ENCODE data around the gene GRB2.

GRB2 gene

DNA sequence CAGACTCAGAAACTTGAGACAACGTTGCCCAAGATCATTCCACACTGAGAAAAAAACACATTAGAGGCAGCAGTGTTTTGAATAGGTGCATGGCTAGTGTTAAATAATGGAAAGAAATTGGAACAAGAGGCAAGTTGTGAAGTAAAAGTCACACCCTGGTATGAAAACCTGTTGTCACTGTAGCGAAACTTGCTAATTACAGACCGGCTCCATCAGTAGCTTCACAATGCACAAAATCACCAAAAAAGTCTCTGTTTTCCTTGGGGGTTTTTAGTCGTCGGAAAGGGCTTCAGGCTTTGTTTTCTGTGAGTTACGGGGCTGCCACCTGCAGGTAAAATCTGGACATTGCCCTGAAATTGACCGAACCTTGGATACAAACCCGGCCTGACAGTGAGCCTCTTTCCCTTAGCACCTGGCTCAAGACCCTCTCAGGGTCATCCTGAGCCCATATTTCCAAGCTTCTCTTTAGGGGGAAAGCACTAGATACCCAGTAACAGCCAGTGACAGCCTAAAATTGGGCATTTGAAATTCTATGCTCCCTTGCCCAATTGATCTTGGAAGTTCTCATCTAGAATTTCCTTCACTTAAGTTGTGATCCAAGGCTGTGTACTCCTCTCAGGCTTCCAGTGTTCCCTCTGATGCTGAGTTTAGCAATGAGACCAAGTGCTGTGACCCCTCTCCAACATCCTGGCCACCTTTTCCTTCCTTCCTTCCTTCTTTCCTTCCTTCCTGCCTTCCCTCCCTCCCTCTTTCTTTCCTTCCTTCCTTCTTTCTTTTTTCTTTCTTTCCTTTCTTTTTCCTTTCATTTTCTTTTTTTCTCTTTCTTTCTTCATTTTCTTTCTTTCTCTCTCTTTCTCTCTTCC lies 7.2 kb upstream of the GRB2 start:
- peak; percentile 80 for DNase-seq

GRCh38 chr17:75411328-75412067 lies 6.0 kb upstream of the GRB2 start:
- no peak for DNase-seq

DNA sequence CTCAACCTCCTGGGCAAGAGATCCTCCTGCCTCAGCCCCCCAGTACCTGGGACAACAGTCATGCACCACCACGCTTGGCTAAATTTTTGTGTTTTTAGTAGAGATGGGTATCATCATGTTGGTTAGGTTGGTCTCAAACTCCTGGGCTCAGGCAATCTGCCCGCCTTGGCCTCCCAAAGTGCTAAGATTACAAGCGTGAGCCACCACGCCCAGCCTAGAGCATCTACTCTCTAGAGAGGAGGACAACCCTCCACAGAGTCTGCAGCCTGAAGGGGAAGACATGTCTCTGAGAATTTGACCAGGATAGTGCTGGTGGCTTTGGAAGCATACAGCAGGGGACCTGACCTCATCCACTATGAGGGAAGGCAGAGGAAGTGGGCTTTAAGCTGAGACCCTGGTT lies 4.7 kb upstream of the GRB2 start:
- no peak for DNase-seq

GRCh38 chr17:75407655-75408352 lies 2.3 kb upstream of the GRB2 start:
- DNase-seq: no peak

- no peak for DNase-seq
These were observed 741 bp upstream of the GRB2 start for GRCh38 chr17:75406222-75406615.

GRCh38 chr17:75404731-75405364 lies 630 bp downstream of the GRB2 start:
- DNase-seq: peak; percentile 72

DNA sequence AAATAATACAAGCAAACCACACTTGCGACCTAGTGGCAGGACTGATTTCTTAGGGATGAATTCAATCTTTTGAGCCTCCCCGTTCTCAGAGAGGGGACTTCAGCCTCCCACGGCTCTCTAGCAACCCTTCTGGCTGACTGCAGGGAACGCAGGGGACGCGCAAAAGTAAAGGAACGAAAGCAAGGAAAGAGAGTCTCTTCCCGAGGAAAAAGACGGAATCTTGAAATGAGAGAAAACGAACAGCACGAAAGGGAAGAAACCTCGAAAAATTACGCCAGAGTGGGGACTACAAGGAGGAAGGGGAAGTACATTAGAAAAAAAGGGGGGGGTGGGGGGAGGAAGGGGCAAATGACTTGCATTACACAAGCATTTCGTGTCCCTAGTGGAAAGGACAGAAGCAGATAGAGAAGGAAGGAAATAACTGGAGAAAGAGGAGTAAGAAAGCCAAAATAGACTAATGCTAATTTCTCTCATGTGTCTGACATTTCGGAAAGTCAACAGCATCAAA lies 1.2 kb downstream of the GRB2 start:
- DNase-seq: peak; percentile 61

GRCh38 chr17:75403131-75403530 lies 2.3 kb downstream of the GRB2 start:
- DNase-seq: no peak

GRCh38 chr17:75402026-75402425 lies 3.5 kb downstream of the GRB2 start:
- DNase-seq: no peak

DNA sequence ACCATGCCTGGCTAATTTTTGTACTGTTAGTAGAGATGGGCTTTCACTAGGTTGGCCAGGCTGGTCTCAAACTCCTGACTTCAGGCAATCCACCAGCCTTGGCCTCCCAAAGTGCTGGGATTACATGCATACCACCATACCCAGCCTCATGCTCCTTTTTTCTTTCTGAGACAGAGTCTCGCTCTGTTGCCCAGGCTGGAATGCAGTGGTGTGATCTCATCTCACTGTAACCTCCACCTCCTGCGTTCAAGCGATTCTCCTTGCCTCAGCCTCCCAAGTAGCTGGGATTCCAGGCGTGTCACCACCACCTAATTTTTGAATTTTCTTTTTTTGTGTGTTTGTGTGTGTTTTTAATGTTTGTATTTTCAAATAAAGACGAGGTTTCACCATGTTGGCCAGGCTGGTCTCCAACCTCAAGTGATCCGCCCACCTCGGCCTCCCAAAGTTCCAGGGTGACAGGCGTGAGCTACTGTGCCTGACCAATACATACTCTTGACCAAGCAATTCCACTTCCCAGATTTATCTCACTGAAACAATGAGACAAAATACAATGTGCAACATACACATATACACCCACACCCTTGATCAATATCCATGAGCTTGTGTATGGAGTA lies 5.0 kb downstream of the GRB2 start:
- no peak for DNase-seq

DNA sequence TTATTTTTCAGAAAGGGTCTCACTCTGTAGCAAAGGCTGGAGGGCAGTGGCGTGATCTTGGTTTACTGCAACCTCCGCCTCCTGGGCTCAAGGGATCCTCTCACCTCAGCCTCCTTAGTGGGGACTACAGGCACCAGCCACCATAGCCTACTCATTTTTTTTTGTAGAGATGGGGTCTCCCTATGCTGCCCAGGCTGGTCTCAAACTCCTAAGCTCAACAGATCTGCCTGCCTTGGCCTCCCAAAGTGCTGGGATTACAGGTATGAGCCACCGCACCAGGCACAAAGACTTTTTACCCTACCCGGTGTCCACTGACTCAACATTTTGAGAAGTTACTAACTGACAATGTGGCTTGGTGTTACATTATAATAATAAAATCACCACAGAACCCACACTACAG lies 7.2 kb downstream of the GRB2 start:
- DNase-seq: no peak

- no peak for DNase-seq
These were observed 8.3 kb downstream of the GRB2 start for GRCh38 chr17:75397217-75397616.

- no peak for DNase-seq
These were observed 8.7 kb downstream of the GRB2 start for GRCh38 chr17:75396796-75397195.

DNA sequence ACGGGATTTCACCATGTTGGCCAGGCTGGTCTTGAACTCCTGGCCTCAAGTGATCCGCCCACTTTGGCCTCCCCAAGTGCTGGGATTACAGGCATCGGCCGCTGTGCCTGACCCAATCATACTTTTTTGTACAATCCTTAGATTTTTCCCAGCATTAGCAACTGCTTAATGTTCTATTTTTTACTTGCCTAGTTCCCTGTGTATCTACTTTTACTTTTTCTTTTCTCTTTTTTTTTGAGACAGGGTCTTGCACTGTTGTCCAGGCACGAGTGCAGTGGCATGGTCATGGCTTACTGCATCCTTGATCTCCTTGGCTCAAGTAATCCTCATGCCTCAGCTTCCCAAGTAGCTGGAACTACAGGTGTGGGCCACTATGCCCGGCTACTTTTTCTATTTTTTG lies 9.5 kb downstream of the GRB2 start:
- no peak for DNase-seq

GRCh38 chr17:75394332-75394918 lies 11.1 kb downstream of the GRB2 start:
- no peak for DNase-seq

DNA sequence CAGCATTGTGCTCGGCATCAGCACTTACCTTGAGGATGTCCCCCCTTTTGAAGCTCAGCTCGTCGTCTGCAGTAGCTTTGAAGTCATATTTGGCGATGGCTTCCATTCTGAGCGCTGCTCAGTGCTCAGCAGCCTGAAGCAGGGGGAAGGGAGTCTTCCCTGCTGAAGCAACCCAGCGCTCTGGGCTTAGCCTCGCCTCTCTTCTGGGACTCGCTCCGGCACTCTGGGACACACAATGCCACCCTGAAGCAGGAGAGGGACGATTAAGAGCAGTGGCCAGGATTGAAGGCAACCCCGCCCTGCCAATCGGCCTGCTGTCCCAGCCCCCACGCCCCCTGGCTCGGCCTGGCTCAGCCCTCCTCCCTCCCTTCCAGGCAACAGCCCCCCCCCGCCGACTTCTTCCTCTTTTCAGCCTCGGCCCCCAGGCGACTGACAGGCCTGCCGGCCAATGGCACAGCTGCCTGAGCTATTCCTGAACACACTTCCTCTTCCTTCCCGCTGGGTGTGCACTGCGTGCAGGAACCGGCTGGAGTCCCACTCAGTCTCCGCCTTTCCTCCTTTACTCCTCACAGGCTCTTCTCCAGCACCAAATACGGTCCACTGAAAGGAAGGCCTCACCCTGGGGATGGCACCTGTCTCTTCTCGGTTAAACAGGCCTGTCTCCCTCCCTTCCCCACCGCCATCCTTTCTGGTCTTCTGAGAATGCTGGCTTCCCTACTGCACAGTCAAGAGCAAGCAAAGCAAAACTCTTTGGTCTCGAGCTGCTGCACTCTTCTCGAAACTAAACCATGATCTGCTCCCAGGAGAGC lies 11.8 kb downstream of the GRB2 start:
- DNase-seq: peak; percentile 88

- no peak for DNase-seq
These were observed 12.9 kb downstream of the GRB2 start for GRCh38 chr17:75392559-75392958.

- DNase-seq: no peak
These were observed 14.5 kb downstream of the GRB2 start for GRCh38 chr17:75390982-75391381.

GRCh38 chr17:75388476-75389030 lies 16.9 kb downstream of the GRB2 start:
- DNase-seq: no peak

DNA sequence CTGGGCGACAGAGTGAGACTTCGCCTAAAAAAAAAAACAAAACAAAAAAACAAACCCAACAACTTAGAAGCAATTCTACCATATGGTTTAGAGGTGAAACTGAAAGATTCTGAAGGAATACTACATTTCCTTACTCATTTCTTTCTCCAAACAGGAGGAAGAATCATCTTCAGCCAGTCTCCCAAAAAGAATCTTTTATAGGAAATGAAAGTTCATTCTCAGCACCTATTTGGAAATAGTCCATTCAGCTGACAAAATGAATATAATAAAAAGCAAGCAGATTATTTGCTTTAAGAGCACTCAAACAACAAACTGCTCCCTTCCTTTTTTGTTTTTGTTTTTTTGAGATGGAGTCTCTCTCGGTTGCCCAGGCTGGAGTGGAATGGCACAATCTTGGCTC lies 17.7 kb downstream of the GRB2 start:
- no peak for DNase-seq

GRCh38 chr17:75386430-75386829 lies 19.0 kb downstream of the GRB2 start:
- no peak for DNase-seq
